HEK293 (cell line): ENCODE measurements around the gene TYRP1.

ENCODE experiments used
- CTCF ChIA-PET: fragments of 350-600 bp; formaldehyde crosslinking; extraction: SDS; loops from one replicate; lab custom pipeline; 2021; ENCODE audit warnings: antibody characterized with exemption; lab: Yijun Ruan, JAX
- POLR2A ChIA-PET: fragments of 300-600 bp; formaldehyde crosslinking; extraction: SDS; loops from one replicate; lab custom pipeline; 2020; ENCODE audit warnings: antibody characterized with exemption, inconsistent platforms; lab: Yijun Ruan, JAX
- H3K27ac ChIP-seq: fragments of 200-500 bp; sonication (Bioruptor generic); 2 replicates; pipeline ENCODE4 v1.5.1; 2014; ENCODE audit warnings: low read depth, low read length, control low read depth, inconsistent platforms; ENCODE audit errors: extremely low read depth
- H3K36me3 ChIP-seq, 2 experiments: fragments of 200-500 bp in 1 of 2; sonication (Bioruptor generic) in 1 of 2; 1 replicate in 1 of 2; 2 replicates in 1 of 2; pipeline ENCODE4 v1.5.1; 2014 to 2017; ENCODE audit warnings: inconsistent platforms in 2 of 2, low read length in 2 of 2; ENCODE audit not compliant: control insufficient read depth in 2 of 2, insufficient read depth in 1 of 2
- H3K4me1 ChIP-seq: fragments of 200-500 bp; sonication (Bioruptor generic); 2 replicates; pipeline ENCODE4 v1.5.1; 2014; ENCODE audit warnings: mild to moderate bottlenecking, low read length, inconsistent platforms; ENCODE audit not compliant: control insufficient read depth, insufficient read depth
- H3K4me3 ChIP-seq: 2 replicates; pipeline ENCODE4 v1.5.1; 2011; ENCODE audit warnings: low read depth, mild to moderate bottlenecking, control low read depth, low read length, moderate library complexity
- H3K9me3 ChIP-seq: fragments of 200-500 bp; sonication (Bioruptor generic); 2 replicates; pipeline ENCODE4 v1.5.1; 2014; ENCODE audit warnings: low read depth, low read length, inconsistent platforms; ENCODE audit not compliant: control insufficient read depth, insufficient read depth
- FEZF1 ChIP-seq: fragments of 450-650 bp; formaldehyde crosslinking; IDR thresholded peaks from 2 replicates; pipeline ENCODE4 v1.5.1; 2016; ENCODE audit warnings: missing biosample characterization, missing genetic modification characterization
- GFI1B ChIP-seq: fragments of 450-650 bp; formaldehyde crosslinking; IDR thresholded peaks from 2 replicates; pipeline ENCODE4 v1.5.1; 2016; ENCODE audit warnings: missing biosample characterization, missing genetic modification characterization
- GLIS1 ChIP-seq: fragments of 450-650 bp; formaldehyde crosslinking; IDR thresholded peaks from 2 replicates; pipeline ENCODE4 v1.5.1; 2016; ENCODE audit warnings: missing biosample characterization, missing genetic modification characterization
- PBX3 ChIP-seq: sonication (generic); formaldehyde crosslinking; IDR thresholded peaks from 2 replicates; pipeline ENCODE4 v1.8.1; 2022; ENCODE audit warnings: mild to moderate bottlenecking, moderate library complexity, missing genetic modification reagents
- SP2 ChIP-seq: fragments of 450-650 bp; formaldehyde crosslinking; IDR thresholded peaks from 2 replicates; pipeline ENCODE4 v1.5.1; 2016; ENCODE audit warnings: missing biosample characterization, missing genetic modification characterization
- TSHZ1 ChIP-seq: fragments of 450-650 bp; formaldehyde crosslinking; IDR thresholded peaks from 2 replicates; pipeline ENCODE4 v1.5.1; 2016; ENCODE audit warnings: missing biosample characterization, missing genetic modification characterization, borderline replicate concordance
- ZBTB20 ChIP-seq: fragments of 450-650 bp; formaldehyde crosslinking; IDR thresholded peaks from 2 replicates; pipeline ENCODE4 v1.5.1; 2016; ENCODE audit warnings: missing biosample characterization, missing genetic modification characterization
- ZBTB21 ChIP-seq: fragments of 450-650 bp; formaldehyde crosslinking; IDR thresholded peaks from 2 replicates; pipeline ENCODE4 v1.5.1; 2017; ENCODE audit warnings: missing biosample characterization, missing genetic modification characterization
- ZNF146 ChIP-seq: fragments of 450-650 bp; formaldehyde crosslinking; IDR thresholded peaks from 2 replicates; pipeline ENCODE4 v1.5.1; 2016; ENCODE audit warnings: missing biosample characterization, missing genetic modification characterization
- ZNF148 ChIP-seq: fragments of 450-650 bp; formaldehyde crosslinking; IDR thresholded peaks from 2 replicates; pipeline ENCODE4 v1.5.0; 2017; ENCODE audit warnings: missing biosample characterization, missing genetic modification characterization, borderline replicate concordance
- ZNF23 ChIP-seq: fragments of 450-650 bp; formaldehyde crosslinking; IDR thresholded peaks from 2 replicates; pipeline ENCODE4 v1.5.1; 2016; ENCODE audit warnings: missing biosample characterization, missing genetic modification characterization, borderline replicate concordance
- ZNF248 ChIP-seq: fragments of 450-650 bp; formaldehyde crosslinking; IDR thresholded peaks from 2 replicates; pipeline ENCODE4 v1.5.1; 2017; ENCODE audit warnings: missing biosample characterization, missing genetic modification characterization
- ZNF37A ChIP-seq: fragments of 450-650 bp; IDR thresholded peaks from 2 replicates; pipeline ENCODE4 v1.5.1; 2018; ENCODE audit warnings: missing biosample characterization, missing genetic modification characterization
- ZNF626 ChIP-seq: fragments of 450-650 bp; sonication (Bioruptor Pico); formaldehyde crosslinking; IDR thresholded peaks from 2 replicates; pipeline ENCODE4 v1.5.1; 2018; ENCODE audit warnings: missing biosample characterization, missing genetic modification characterization, inconsistent platforms
- ZNF707 ChIP-seq: fragments of 450-650 bp; formaldehyde crosslinking; IDR thresholded peaks from 2 replicates; pipeline ENCODE4 v1.5.1; 2016; ENCODE audit warnings: missing biosample characterization, missing genetic modification characterization
- TF ChIP-seq, protein P1 (sequence below): IDR thresholded peaks from 2 replicates; pipeline ENCODE4 v1.6.1; 2011; ENCODE audit warnings: mild to moderate bottlenecking, low read depth, low read length, borderline replicate concordance
- TF ChIP-seq, protein P2 (sequence below): fragments of 450-650 bp; formaldehyde crosslinking; IDR thresholded peaks from 2 replicates; pipeline ENCODE4 v1.5.1; 2016; ENCODE audit warnings: missing biosample characterization, missing genetic modification characterization
- TF ChIP-seq, protein P3 (sequence below): fragments of 450-650 bp; IDR thresholded peaks from 2 replicates; pipeline ENCODE4 v1.5.1; 2018; ENCODE audit warnings: missing biosample characterization, missing genetic modification characterization
- TF ChIP-seq, protein P4 (sequence below): fragments of 450-650 bp; formaldehyde crosslinking; IDR thresholded peaks from 2 replicates; pipeline ENCODE4 v1.5.1; 2017; ENCODE audit warnings: missing biosample characterization, missing genetic modification characterization

Gene TYRP1

GRCh38 chr9:12737871-12738270 lies 44.7 kb downstream of the TYRP1 start:
- Histone ChIP-seq H3K27ac (no peak overlapping the region), H3K4me1 (0 out of 2 replicates have a peak, but pooled peaks cover 2% of the 10 kb centered on the region), H3K4me3 (no peak overlapping the region), H3K36me3 (no peaks in the 10 kb centered on the region), H3K9me3 (no peaks in the 10 kb centered on the region)
- CTCF ChIA-PET: interaction anchor here (0.7 to 3.0 kb wide), 4 partner anchors 14 to 417 kb away, joined by 3 to 16 read pairs (median 6); no protein-coding TSS in a partner anchor
- POLR2A ChIA-PET: interaction anchor here (0.7 kb wide), 1 partner anchor 31 kb away, joined by 3 read pairs; no protein-coding TSS in a partner anchor
- TF ChIP-seq FEZF1 (tag by site-specific recombination) (no peak), ZNF23 (no peak), GFI1B (no peak), ZNF37A (no peak), SP2 (no peak), ZNF148 (no peak), ZBTB20 (tag by site-specific recombination) (no peak), GLIS1 (tag by site-specific recombination) (no peak), ZNF146 (no peak), ZNF626 (tag by site-specific recombination) (no peak), ZNF248 (tag by site-specific recombination) (no peak), ZNF707 (tag by site-specific recombination) (no peak)
- TF ChIP-seq, protein P1, sequence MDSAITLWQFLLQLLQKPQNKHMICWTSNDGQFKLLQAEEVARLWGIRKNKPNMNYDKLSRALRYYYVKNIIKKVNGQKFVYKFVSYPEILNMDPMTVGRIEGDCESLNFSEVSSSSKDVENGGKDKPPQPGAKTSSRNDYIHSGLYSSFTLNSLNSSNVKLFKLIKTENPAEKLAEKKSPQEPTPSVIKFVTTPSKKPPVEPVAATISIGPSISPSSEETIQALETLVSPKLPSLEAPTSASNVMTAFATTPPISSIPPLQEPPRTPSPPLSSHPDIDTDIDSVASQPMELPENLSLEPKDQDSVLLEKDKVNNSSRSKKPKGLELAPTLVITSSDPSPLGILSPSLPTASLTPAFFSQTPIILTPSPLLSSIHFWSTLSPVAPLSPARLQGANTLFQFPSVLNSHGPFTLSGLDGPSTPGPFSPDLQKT: no peak
- TF ChIP-seq, protein P2, sequence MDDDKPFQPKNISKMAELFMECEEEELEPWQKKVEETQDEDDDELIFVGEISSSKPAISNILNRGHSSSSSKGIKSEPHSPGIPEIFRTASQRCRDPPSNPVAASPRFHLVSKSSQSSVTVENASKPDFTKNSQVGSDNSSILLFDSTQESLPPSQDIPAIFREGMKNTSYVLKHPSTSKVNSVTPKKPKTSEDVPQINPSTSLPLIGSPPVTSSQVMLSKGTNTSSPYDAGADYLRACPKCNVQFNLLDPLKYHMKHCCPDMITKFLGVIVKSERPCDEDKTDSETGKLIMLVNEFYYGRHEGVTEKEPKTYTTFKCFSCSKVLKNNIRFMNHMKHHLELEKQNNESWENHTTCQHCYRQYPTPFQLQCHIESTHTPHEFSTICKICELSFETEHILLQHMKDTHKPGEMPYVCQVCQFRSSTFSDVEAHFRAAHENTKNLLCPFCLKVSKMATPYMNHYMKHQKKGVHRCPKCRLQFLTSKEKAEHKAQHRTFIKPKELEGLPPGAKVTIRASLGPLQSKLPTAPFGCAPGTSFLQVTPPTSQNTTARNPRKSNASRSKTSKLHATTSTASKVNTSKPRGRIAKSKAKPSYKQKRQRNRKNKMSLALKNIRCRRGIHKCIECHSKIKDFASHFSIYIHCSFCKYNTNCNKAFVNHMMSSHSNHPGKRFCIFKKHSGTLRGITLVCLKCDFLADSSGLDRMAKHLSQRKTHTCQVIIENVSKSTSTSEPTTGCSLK (tag by site-specific recombination): no peak

- CTCF ChIA-PET: interaction anchor here (0.6 to 3.0 kb wide), 7 partner anchors 15 to 146 kb away, joined by 3 to 16 read pairs (median 4); no protein-coding TSS in a partner anchor
- Histone ChIP-seq H3K4me1 (0 out of 2 replicates have a peak, but pooled peaks cover 2% of the 10 kb centered on the region), H3K36me3 (no peaks in the 10 kb centered on the region), H3K27ac (no peak overlapping the region), H3K4me3 (no peak overlapping the region), H3K9me3 (no peaks in the 10 kb centered on the region)
- POLR2A ChIA-PET: interaction anchor here (0.7 to 1.2 kb wide), 2 partner anchors 36 to 37 kb away, joined by 3 to 6 read pairs; partner anchors contain the start of gene LURAP1L
- TF ChIP-seq, protein P3, sequence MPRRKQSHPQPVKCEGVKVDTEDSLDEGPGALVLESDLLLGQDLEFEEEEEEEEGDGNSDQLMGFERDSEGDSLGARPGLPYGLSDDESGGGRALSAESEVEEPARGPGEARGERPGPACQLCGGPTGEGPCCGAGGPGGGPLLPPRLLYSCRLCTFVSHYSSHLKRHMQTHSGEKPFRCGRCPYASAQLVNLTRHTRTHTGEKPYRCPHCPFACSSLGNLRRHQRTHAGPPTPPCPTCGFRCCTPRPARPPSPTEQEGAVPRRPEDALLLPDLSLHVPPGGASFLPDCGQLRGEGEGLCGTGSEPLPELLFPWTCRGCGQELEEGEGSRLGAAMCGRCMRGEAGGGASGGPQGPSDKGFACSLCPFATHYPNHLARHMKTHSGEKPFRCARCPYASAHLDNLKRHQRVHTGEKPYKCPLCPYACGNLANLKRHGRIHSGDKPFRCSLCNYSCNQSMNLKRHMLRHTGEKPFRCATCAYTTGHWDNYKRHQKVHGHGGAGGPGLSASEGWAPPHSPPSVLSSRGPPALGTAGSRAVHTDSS (tag by site-specific recombination): no peak
- TF ChIP-seq ZNF23 (no peak), TSHZ1 (tag by site-specific recombination) (no peak), ZBTB21 (tag by site-specific recombination) (no peak), PBX3 (no peak)
- TF ChIP-seq, protein P4, sequence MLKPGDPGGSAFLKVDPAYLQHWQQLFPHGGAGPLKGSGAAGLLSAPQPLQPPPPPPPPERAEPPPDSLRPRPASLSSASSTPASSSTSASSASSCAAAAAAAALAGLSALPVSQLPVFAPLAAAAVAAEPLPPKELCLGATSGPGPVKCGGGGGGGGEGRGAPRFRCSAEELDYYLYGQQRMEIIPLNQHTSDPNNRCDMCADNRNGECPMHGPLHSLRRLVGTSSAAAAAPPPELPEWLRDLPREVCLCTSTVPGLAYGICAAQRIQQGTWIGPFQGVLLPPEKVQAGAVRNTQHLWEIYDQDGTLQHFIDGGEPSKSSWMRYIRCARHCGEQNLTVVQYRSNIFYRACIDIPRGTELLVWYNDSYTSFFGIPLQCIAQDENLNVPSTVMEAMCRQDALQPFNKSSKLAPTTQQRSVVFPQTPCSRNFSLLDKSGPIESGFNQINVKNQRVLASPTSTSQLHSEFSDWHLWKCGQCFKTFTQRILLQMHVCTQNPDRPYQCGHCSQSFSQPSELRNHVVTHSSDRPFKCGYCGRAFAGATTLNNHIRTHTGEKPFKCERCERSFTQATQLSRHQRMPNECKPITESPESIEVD (tag by site-specific recombination): peak; percentile 70
These were observed 45.9 kb downstream of the TYRP1 start for GRCh38 chr9:12739014-12739652.
